Adrenal gland (tissue), 12 donors: Measurements from ENCODE around the gene GZMB. TPM values are rescaled to one million over a fixed set of nuclear protein-coding genes. Genes with fewer than 3 reads are reported as not detected.

Experiments used
- DNase-seq, 7 donors: peaks; one replicate each; pipeline ENCODE4 v3.0.0-alpha.2; 2019 to 2020
- H3K27ac ChIP-seq, 5 donors: fragments of 200-600 bp; sonication (generic) in 4 of 5; 1 replicate in 3 of 5; 2 replicates in 2 of 5; pipeline versions ENCODE4 v1.5.1 to v1.8.0; 2016 to 2020; ENCODE audit warnings: mild to moderate bottlenecking in 1 of 5
- H3K27me3 ChIP-seq: fragments of 200-600 bp; 2 replicates; pipeline ENCODE4 v1.8.0; 2021
- H3K36me3 ChIP-seq, 2 donors: fragments of 200-600 bp; replicated peaks in 1 of 2; 1 replicate in 1 of 2; 2 replicates in 1 of 2; pipeline versions ENCODE4 v1.5.1 to v1.8.0; 2018 to 2022
- H3K4me1 ChIP-seq, 2 donors: fragments of 200-600 bp; replicated peaks in 1 of 2; 1 replicate in 1 of 2; 2 replicates in 1 of 2; pipeline versions ENCODE4 v1.5.1 to v1.8.0; 2018 to 2021
- H3K4me3 ChIP-seq, 4 donors: fragments of 200-600 bp; sonication (generic) in 3 of 4; one replicate each; pipeline ENCODE4 v1.5.1; 2016 to 2018
- H3K9me3 ChIP-seq, 3 donors: fragments of 200-600 bp; sonication (generic) in 1 of 3; replicated peaks in 1 of 3; 1 replicate in 2 of 3; 2 replicates in 1 of 3; pipeline versions ENCODE4 v1.5.1 to v1.8.0; 2016 to 2021
- CTCF ChIP-seq, 6 experiments: fragments of 450-650 bp in 4 of 6; fragments of 200-600 bp in 2 of 6; sonication (generic) in 1 of 6; IDR thresholded peaks; 1 replicate in 5 of 6; 2 replicates in 1 of 6; pipeline versions ENCODE4 v1.5.1 to v1.8.0; 2016 to 2021; ENCODE audit warnings: antibody characterized with exemption in 6 of 6, mild to moderate bottlenecking in 2 of 6, moderate library complexity in 1 of 6
- POLR2A ChIP-seq, 2 donors: fragments of 450-650 bp; IDR thresholded peaks; one replicate each; pipeline ENCODE4 v1.6.1; 2017; ENCODE audit warnings: antibody characterized with exemption in 2 of 2, mild to moderate bottlenecking in 2 of 2, moderate library complexity in 1 of 2
- WGBS, 4 donors: extraction: QIAGEN DNeasy Blood & Tissue Kit in 2 of 4; methylation state at CpG; one replicate each; pipeline versions ENCODE4 v1.1.5 to v1.1.7; 2013 to 2017; 5-methylcytosine and 5-hydroxymethylcytosine counted together
- intact Hi-C, 2 donors: fragments of 100-400 bp; cut with DNase I; formaldehyde crosslinking; loops; one replicate each; pipeline versions ENCODE4 v1.14.1 to v1.15.0; 2022 to 2023
- polyA plus RNA-seq, 3 donors: library from polyadenylated mRNA; stranded (reverse); fragments of 200-250 nt in 2 of 3; fragments of 350-450 nt in 1 of 3; fragmentation: Illumina TruSeq in 1 of 3; extraction: RNeasy Lipid Tissue Mini Kit (QIAGEN cat#74804) in 1 of 3; gene quantifications; one replicate each; pipeline ENCODE4 v1.2.3, GENCODE V29; 2013 to 2014
- total RNA-seq, 9 donors: library from RNA; depleted of rRNA in 4 of 9; stranded (reverse); fragments of >200 nt in 4 of 9; fragments of 120-200 nt in 1 of 9; fragmentation: NEBNext Ultra II Directional in 1 of 9; extraction: Animal tissue kit (Norgen Biotek cat#: 25700) in 1 of 9; gene quantifications; one replicate each; pipeline versions ENCODE4 v1.1.0 to v1.2.4, GENCODE V29; 2013 to 2023
- donor health status: healthy with polysubstance abuse.
- donor health status: Bipolar disorder and iron deficiency.
- donor health status: DM: yes; HTN: yes; CAD: no.
- donor health status: DM: no; HTN: no; CAD: no.
- donor health status: DM: no; HTN: no; CAD: no.
- donor health status: DM: yes; HTN: yes; CAD: no.

The GZMB gene
- total and polyA plus RNA-seq, 12 donors = 0.39 to 5.6 (median 1.6) TPM; not detected in 2

- Histone ChIP-seq H3K27ac (no peak overlapping the region), H3K27me3 (no peaks in the 10 kb centered on the region), H3K4me3 (no peak overlapping the region), H3K36me3 (no peaks in the 10 kb centered on the region), H3K9me3 (no peaks in the 10 kb centered on the region), H3K4me1 (no peaks in the 10 kb centered on the region)
- 59 to 67% (median 64%) methylated on average over 8 of the region's 8 CpGs for WGBS, 4 donors
- TF ChIP-seq POLR2A (IDR thresholded peaks at IDR 0.05) (no peak), CTCF (IDR thresholded peaks at IDR 0.05) (no peak)
- intact Hi-C loops = no loop called here
- no peak for DNase-seq
Observed at GRCh38 chr14:24607635-24608514, 26.1 kb downstream of the GZMB start.

- no peak for DNase-seq
- H3K36me3 ChIP-seq = no peaks in the 10 kb centered on the region
- no peaks in the 10 kb centered on the region for H3K4me1 ChIP-seq
- no peaks in the 10 kb centered on the region for H3K9me3 ChIP-seq
- H3K27me3 ChIP-seq = no peaks in the 10 kb centered on the region
- no peak overlapping the region for H3K27ac ChIP-seq
- intact Hi-C loops = no loop called here
- WGBS, 4 donors = 59 to 94% (median 71%) methylated on average over 3 to 4 of the region's 4 CpGs
- H3K4me3 ChIP-seq = no peak overlapping the region
- TF ChIP-seq CTCF (IDR thresholded peaks at IDR 0.05) (no peak), POLR2A (IDR thresholded peaks at IDR 0.05) (no peak)
Observed at GRCh38 chr14:24607081-24607480, 26.9 kb downstream of the GZMB start.

- TF ChIP-seq CTCF (IDR thresholded peaks at IDR 0.05) (no peak), POLR2A (IDR thresholded peaks at IDR 0.05) (no peak)
- no peak for DNase-seq
- intact Hi-C loops = no loop called here
- Histone ChIP-seq H3K4me3 (no peak overlapping the region), H3K27ac (no peak overlapping the region), H3K27me3 (no peaks in the 10 kb centered on the region), H3K4me1 (no peaks in the 10 kb centered on the region), H3K36me3 (no peaks in the 10 kb centered on the region), H3K9me3 (no peaks in the 10 kb centered on the region)
- 44 to 59% (median 55%) methylated on average over 3 of the region's 3 CpGs for WGBS, 4 donors
Observed at GRCh38 chr14:24606297-24606696, 27.7 kb downstream of the GZMB start.

GRCh38 chr14:24605435-24606190 is 28.4 kb downstream of the GZMB start:
- intact Hi-C loops = no loop called here

More at GRCh38 chr14:24605435-24606190, 28.4 kb downstream of the GZMB start:
- Histone ChIP-seq H3K4me1 (no peaks in the 10 kb centered on the region), H3K27ac (no peak overlapping the region), H3K36me3 (no peaks in the 10 kb centered on the region), H3K4me3 (no peak overlapping the region), H3K9me3 (no peaks in the 10 kb centered on the region), H3K27me3 (no peaks in the 10 kb centered on the region)
- WGBS, 4 donors = 56 to 72% (median 69%) methylated on average over 3 of the region's 3 CpGs
- DNase-seq = peak in 4 of 7 donors; percentile 12 to 41 (median 22)
- TF ChIP-seq CTCF (IDR thresholded peaks at IDR 0.05) = peak in 5 of 6 experiments; percentile 18 to 46 (median 38)
- no peak for TF ChIP-seq POLR2A (IDR thresholded peaks at IDR 0.05)
